GM12875 (cell line): ENCODE results near the gene SRR.

Source experiments
- H3K4me3 ChIP-seq: one replicate; pipeline ENCODE4 v1.5.1; 2011; ENCODE audit warnings: low read depth, low read length, control low read depth
- TF ChIP-seq, protein P1 (sequence below): IDR thresholded peaks from 2 replicates; pipeline ENCODE4 v1.5.1; 2011; ENCODE audit warnings: low read depth, mild to moderate bottlenecking, control low read depth, inconsistent platforms, low read length, moderate library complexity, borderline replicate concordance; ENCODE audit not compliant: insufficient read depth

Gene SRR

DNA sequence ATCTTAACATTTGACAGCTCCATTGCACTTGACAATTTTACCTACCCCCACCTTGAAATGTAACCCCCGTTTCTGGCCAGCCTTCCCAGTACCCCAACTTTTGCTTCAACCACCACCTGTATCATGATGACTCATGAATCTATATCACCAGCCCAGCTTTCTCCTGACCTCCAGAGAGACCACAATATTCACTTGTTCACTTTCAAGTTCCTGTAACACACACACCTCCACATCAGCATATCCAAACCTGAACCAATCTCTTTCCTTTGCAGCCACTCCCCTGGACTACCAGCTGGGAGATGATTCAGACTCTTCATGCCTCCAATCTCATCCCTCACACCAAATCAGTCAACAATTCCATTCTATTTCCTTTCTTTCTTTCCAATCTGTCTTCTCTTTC, 8.2 kb upstream of the SRR start:
- TF ChIP-seq, protein P1, sequence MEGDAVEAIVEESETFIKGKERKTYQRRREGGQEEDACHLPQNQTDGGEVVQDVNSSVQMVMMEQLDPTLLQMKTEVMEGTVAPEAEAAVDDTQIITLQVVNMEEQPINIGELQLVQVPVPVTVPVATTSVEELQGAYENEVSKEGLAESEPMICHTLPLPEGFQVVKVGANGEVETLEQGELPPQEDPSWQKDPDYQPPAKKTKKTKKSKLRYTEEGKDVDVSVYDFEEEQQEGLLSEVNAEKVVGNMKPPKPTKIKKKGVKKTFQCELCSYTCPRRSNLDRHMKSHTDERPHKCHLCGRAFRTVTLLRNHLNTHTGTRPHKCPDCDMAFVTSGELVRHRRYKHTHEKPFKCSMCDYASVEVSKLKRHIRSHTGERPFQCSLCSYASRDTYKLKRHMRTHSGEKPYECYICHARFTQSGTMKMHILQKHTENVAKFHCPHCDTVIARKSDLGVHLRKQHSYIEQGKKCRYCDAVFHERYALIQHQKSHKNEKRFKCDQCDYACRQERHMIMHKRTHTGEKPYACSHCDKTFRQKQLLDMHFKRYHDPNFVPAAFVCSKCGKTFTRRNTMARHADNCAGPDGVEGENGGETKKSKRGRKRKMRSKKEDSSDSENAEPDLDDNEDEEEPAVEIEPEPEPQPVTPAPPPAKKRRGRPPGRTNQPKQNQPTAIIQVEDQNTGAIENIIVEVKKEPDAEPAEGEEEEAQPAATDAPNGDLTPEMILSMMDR, result no peak

DNA sequence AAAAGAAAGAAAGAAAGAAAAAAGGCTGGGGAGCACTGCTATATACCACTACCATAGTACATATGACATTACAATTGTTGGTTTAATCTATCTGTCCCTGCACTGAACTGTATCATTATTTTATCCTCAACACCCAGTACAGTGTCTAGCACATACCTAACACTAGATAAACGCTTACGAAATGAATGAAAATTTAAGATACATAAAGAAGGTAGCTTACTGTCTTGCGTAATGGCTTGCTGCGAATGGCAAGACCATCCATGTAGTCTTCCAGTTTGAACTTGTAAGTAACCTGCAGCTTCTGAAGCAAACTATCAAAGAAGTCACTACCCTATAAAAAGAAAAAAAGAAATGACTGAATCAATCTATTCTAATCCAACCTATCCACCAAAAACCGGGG, 6.7 kb upstream of the SRR start:
- H3K4me3 ChIP-seq, result no peak overlapping the region

More for the DNA sequence above, 8.2 kb upstream of the SRR start:
- no peak overlapping the region for H3K4me3 ChIP-seq

DNA sequence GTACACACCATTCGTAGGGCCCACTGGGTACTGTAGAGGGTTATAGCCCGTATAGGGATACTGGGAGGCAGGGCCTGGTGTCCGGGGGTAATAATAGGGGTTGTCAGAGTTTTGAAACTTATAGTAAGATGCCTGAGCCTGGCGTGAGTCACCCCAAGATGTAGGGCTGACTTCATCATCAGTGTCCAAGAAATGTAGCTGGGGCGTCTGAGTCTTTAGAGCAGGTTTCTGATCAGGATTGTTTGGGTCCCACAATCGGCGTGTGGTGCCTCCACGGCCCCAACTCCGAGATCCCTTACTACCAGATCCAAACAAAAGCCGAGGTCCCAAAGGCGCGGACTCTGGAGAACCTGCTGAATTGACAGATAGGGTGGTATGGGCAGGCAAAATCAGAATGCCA, 4.6 kb upstream of the SRR start:
- H3K4me3 ChIP-seq, result no peak overlapping the region

More for the DNA sequence above, 6.7 kb upstream of the SRR start:
- TF ChIP-seq, protein P1, result no peak

DNA sequence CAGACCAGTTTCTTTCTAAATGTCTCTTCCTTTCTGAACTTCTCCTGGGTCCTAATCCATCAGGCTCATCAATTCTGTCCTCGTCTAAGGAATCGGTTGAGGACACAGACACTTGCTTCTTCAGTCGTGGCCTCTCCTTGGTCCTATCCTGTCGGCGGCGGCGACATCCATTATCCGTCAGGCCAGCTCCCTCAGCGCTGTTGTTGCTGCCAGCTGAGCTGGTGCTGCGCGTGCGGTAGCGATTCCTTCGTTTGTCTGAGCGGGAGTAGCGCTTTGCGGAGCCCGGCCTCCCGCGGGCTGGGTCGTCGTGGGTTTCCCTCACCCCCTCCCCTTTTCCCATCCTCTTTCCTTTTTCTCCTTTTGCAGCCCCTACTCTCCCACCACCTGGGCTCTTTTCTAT, 4.0 kb upstream of the SRR start:
- TF ChIP-seq, protein P1, result no peak
- H3K4me3 ChIP-seq, result no peak overlapping the region

More for the DNA sequence above, 4.6 kb upstream of the SRR start:
- TF ChIP-seq, protein P1, result no peak

DNA sequence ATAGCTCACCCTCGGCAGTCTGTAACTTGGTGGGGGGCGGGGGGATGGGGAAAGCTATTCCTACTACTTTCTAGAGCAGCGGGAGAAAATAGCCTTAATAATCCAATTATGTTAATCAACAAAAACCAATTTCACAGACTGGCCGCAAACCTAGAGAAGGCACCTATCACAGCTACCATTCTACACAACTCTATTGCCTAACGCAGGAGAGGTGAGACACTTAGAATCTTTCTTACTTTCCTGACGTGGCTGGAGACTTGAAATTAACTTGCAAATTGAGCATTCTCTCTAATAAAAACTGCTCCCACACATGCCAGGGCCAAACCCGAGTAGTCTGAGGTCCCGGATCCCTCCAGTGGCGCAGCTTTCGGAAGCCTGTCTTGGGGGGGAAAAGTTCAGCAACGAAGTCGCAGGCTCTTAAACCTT, 959 bp upstream of the SRR start:
- H3K4me3 ChIP-seq, result peak overlapping the region; percentile 97
- TF ChIP-seq, protein P1, result no peak

DNA sequence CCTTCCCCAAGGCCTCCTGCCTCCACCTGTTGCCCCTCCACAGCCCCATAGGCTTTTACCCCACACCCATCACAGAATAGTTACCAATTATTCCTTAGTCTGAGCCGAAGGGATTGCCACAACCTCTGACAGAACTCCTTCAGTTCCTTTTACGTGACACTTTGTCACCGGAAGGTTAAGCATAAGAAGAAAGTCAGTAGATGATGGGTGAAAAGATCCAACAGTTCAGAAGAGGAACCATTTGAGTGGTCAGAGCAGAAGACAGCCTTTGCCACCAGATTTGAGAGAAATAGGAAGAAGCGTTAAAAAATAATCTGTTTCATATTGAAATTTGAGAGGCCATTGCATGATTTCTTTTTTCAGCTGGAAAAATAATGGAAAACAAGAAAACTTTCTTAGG, 1.2 kb downstream of the SRR start:
- no peak overlapping the region for H3K4me3 ChIP-seq

More for the DNA sequence above, 1.2 kb downstream of the SRR start:
- TF ChIP-seq, protein P1, result no peak
